ENCODE data around the gene HSPB9. TPM values are rescaled to one million over a fixed set of nuclear protein-coding genes. Genes with fewer than 3 reads are reported as not detected.
"Not testable (repeated sequence)": the region's sequence is repeated elsewhere in the genome, so short reads cannot be mapped to it uniquely, and the experiment has no call there.

HSPB9 gene
- polyA plus RNA-seq, 3 donors = 0.14 to 0.17 (median 0.17) TPM

- no peak for DNase-seq (ENCODE audit: low read depth in 3 of 3, low spot score in 2 of 3)
Measured at GRCh38 chr17:42138749-42139492, 16.3 kb downstream of the HSPB9 start.

DNA sequence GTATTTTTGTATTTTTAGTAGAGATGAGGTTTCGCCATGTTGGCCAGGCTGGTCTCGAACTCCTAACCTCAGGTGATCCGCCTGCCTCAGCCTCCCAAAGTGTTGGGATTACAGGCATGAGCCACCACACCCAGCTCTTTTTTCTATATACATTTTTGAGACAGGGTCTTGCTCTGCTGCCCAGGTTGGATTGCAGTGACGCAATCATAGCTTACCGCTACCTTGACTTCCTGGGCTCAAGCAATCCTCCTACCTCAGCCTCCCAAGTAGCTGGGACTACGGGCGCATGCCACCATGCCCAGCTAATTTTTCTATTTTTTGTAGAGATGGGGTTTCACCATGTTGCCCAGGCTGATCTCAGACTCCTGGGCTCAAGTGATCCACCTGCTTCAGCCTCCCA lies 18.1 kb downstream of the HSPB9 start:
- not testable (repeated sequence) for DNase-seq (ENCODE audit: low read depth in 3 of 3, low spot score in 2 of 3)

GRCh38 chr17:42141382-42141781 lies 18.8 kb downstream of the HSPB9 start:
- DNase-seq (ENCODE audit: low read depth in 3 of 3, low spot score in 2 of 3) = no peak

DNA sequence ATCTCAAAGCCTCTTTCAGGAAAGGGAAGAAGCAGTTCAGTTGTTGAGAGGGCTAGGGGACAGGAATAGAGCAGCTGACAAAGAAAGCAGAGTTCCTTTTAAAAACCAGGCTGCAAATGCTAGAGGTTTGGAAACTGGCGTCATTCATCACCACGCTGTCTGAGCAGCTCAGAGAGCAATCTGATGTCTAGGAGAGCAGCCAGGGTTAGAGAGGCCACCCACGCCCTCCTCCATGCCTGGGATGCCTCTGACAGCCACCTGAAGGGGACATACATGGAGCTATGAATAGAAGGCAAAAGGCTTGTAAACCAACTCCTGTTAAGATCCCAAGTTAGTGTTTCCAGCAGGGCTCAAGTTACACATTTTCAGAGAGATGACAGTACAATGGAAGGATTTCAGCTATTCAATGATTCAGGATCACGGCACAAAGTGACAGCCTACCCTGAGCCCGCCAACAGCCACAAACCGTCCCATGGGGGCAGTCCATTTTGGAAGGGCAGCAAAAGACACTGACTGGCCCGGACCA lies 19.8 kb downstream of the HSPB9 start:
- DNase-seq (ENCODE audit: low read depth in 3 of 3, low spot score in 2 of 3) = no peak

DNA sequence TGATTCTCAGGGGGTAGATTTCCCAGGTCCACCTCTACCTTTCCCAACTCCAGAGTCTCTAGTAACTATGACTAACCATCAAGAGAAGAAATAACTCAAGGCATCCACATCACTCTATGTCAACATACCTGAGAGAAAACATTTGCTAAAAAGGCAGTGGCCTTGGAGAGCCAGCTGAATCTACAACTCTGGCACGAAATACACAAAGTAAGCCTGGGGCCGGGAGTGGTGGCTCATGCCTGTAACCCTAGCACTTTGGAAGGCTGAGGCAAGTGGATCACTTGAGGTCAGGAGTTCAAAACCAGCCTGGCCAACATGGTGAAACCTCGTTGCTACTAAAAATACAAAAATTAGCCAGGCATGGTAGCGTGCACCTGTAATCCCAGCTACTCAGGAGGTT lies 20.5 kb downstream of the HSPB9 start:
- not testable (repeated sequence) for DNase-seq (ENCODE audit: low read depth in 3 of 3, low spot score in 2 of 3)

DNA sequence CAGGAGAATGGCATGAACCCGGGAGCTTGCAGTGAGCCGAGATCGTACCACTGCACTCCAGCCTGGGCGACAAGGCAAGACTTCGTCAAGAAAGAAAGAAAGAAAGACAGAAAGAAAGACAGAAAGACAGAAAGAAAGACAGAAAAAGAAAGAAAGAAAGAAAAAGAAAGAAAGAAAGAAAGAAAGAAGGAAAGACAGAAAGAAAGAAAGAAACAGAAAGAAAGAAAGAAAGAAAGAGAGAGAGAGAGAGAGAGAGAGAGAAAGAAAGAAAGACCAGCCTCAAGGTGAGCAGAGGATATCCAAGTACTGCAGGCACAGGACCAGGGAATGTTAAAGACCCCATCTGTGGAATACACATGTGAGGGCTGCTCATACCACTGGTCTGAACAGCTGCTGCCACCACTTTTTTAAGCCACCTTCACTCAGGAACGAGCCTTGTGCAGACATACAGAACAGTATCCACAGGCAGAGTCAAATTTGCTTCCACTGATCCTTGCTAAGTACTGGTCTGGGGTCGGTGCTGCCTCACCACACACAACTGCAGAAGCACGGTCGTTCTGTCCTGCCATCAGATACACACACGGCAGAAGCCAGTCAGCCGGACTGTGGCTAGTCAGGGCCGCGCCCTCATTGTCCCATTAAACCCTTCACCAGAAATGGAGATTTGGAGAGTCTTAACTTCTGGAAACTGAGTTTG lies 24.5 kb downstream of the HSPB9 start:
- DNase-seq (ENCODE audit: low read depth in 3 of 3, low spot score in 2 of 3) = no peak

DNA sequence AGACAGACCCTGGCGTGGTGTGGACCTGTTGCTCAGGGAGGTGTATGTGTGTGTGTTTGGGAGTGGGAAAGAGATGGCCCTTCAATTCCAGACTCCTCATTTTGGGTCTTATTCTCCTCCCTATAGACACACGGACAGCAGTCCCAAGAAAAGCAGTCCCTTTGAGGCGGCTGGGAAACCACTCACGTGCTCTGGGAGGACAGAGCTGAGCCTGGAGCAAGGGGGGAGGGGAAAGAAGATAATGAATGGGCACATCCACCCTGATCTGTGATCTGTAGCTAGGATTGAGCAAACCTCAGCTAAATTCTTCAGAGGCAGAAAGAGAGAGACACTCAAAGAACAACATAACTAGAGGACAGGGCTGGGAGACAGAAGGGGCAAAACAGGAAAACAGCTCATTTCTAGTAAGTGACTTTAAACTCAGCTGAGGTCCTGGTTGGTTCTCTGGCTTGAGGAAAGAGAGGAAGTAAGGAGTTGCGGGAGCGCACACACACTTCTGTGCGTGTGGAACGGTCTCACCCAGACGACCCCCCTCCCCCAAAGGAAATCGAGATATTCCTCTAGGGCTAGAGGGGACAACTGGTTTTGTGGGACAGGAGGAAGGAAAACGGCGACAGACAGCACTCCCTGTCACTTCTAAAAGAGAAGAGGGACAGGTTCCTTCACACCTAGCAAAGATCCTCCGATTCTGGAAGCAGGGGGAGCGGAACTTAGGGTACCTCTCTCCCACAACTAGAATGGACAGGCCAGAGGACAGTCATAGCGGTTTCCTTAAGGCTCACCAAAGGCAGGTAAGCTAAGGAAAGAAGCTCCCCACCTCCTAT lies 31.5 kb downstream of the HSPB9 start:
- DNase-seq (ENCODE audit: low read depth in 3 of 3, low spot score in 2 of 3) = no peak

- no peak for DNase-seq (ENCODE audit: low read depth in 3 of 3, low spot score in 2 of 3)
Measured at GRCh38 chr17:42155614-42156045, 33.0 kb downstream of the HSPB9 start.

GRCh38 chr17:42159796-42160530 lies 37.4 kb downstream of the HSPB9 start:
- DNase-seq (ENCODE audit: low read depth in 3 of 3, low spot score in 2 of 3) = no peak

- no peak for DNase-seq (ENCODE audit: low read depth in 3 of 3, low spot score in 2 of 3)
Measured at GRCh38 chr17:42160531-42160910, 37.9 kb downstream of the HSPB9 start.

- DNase-seq (ENCODE audit: low read depth in 3 of 3, low spot score in 2 of 3) = no peak
Measured at GRCh38 chr17:42163113-42163512, 40.5 kb downstream of the HSPB9 start.

DNA sequence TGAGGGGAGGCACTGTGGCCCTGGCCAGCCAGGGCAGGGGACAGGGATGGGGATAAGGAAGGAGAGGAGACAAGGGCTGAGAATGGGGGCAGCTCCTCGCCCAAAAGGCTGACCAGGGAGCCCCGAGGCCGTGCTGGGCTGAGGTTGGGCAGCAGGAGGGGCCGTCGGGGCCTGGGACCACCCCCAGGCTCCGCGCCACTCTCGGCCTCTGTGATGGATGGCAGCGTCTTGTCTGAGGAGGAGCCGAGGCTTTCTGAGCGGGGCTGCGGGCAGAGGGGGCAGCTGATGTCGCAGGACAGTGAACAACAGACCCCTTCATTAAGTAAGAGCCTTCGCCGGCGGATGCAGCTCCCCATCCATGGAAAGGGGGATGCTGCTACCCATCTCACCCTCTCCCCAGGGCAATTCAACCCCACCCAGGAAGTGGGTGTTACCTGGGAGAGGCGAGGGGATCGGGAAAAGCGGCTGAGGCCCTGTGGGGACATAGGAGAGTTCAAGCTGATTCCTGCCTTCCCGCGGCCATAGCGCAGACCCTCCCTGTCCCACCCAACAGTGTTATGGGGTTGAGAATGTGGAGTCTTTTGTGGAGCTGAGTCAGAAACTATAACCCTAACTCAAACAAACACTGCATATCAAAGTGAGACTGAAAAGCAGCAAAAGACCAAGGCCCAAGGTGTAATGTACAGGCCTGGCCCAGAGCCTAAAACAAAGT lies 41.2 kb downstream of the HSPB9 start:
- no peak for DNase-seq (ENCODE audit: low read depth in 3 of 3, low spot score in 2 of 3)

DNA sequence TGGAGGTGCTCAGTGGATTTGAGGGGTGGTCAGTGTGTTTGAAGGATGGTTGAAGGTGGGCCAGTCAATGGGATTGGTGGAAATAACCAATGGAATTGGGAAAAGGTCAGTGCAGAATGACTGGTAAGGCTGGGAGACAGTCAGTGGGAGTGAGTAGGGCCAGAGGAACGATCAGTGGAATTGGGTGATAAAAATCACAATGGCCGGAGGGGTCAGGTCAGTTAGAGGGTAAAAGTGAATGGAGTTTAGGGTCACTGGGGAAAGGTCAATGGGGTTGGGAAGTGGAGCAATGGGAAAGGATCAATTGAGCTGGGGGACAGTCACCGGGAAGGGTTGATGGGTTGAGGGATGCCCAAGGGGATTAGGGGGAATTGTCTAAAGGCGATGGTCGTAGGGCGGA lies 43.1 kb downstream of the HSPB9 start:
- no peak for DNase-seq (ENCODE audit: low read depth in 3 of 3, low spot score in 2 of 3)

- no peak for DNase-seq (ENCODE audit: low read depth in 3 of 3, low spot score in 2 of 3)
Measured at GRCh38 chr17:42166196-42166763, 43.7 kb downstream of the HSPB9 start.

DNA sequence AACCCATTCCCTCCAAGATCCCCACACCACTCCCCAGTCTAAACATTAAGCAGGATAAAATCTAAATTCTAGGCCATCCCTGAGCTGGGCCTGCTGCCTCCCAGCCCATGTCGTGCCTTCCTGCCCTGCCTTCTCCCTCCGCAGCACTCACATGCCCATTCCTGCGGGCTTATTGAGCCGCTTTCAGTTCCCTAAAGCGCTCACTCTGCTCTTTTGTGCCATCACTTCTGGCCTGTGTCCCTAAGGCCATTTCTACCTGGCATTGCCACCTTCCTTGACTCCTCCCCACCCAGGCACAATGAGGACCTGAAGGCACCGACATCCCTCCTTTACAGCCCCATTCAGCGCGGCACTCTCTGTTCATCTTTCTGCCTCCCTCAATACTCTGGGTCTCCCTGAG lies 45.2 kb downstream of the HSPB9 start:
- DNase-seq (ENCODE audit: low read depth in 3 of 3, low spot score in 2 of 3) = no peak

GRCh38 chr17:42169351-42169750 lies 46.7 kb downstream of the HSPB9 start:
- DNase-seq (ENCODE audit: low read depth in 3 of 3, low spot score in 2 of 3) = no peak

GRCh38 chr17:42171831-42172230 lies 49.2 kb downstream of the HSPB9 start:
- DNase-seq (ENCODE audit: low read depth in 3 of 3, low spot score in 2 of 3) = no peak
